GM10847 (cell line): ENCODE results near the gene RIMKLA.

Experiments used
- POLR2A ChIP-seq: IDR thresholded peaks from 2 replicates; pipeline ENCODE4 v1.6.1; 2011; ENCODE audit not compliant: insufficient read length; ENCODE audit errors: extremely low read depth

The RIMKLA gene

DNA sequence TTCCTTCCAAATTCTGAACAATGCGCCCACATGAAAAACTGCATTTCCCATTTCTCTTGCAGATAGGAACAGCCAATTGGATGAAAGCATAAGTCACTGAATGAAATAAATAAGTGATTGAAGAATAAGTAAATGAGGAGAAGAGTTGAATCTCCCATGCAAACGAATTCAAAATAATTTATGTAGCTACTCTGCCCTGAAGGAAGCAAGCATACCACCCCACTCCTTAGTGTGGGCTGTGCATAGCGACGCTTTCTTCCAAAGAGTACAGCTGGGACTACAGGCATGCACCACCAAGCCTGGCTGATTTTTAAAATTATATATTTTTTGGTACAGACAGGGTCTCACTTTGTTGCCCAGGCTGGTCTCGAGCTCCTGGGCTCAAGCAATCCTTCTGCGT lies 16.5 kb upstream of the RIMKLA start:
- TF ChIP-seq POLR2A, result no peak

DNA sequence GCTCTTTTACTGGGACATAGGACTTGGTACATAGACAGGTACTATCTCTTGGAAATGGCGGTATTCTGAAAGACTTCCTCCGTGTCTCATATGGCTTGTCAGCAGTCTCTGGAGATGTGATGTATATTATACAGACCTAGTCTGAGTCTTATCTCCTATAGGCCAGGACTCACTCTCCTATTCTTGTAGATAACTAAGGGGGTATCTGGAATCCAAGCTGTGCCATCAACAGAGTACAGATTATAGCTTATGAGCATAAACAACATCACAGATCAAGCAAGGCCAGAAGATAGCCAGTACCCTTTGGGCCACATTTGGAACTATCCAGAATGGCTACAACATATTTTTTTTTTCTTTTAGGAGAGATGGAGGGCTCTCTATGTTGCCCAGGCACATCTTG lies 16.1 kb upstream of the RIMKLA start:
- no peak for TF ChIP-seq POLR2A

DNA sequence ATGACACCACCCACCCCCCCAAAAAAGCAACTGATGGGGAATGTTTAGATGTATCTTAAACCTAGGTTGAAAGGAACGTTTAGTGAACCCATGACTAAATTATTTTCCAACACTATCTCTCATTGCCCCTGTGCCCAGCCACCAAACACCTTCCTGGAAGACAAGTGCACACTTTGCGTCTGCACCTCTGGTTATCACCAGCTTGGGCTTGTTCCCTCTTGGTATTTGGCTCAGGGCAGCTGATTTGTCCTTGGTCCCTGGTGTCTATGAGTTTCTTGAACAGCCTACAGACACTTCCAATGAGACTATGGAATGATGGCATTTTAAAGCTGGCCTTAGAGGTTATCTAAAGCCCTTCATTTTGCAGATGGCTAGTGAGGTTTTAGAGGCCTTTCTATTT lies 15.5 kb upstream of the RIMKLA start:
- no peak for TF ChIP-seq POLR2A

DNA sequence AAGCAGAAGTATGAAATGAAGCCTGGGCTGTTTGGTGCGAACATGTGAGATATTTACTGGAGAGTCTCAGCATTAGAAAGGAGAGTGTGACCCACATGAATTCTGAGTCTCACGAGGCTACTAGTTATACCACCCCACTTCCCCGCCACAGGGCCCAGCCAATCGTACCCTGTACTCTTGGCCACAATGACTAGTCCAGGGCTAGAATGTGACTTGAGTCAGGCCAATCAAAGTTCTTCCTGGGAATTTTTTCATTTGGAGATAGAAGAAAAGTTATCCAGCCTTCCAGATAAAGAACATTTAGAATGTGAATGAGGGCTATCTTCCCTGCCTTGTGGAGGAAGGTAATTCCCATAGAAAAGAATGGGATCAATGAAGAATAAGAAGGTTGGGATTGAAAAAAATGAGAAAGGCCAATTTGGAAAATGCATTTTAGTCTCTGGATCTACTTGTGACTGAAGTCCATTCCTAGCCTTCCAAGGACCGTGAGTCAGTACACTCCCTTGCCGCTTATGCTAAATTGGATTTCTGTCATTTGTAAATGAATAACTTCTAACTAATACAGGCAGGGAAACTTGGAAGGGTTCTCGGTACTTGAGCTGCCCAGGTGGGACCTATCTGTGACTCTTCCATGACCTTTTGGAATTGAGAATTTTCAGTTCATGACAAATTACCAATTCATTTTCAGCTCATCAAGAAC lies 12.3 kb upstream of the RIMKLA start:
- TF ChIP-seq POLR2A, result no peak

DNA sequence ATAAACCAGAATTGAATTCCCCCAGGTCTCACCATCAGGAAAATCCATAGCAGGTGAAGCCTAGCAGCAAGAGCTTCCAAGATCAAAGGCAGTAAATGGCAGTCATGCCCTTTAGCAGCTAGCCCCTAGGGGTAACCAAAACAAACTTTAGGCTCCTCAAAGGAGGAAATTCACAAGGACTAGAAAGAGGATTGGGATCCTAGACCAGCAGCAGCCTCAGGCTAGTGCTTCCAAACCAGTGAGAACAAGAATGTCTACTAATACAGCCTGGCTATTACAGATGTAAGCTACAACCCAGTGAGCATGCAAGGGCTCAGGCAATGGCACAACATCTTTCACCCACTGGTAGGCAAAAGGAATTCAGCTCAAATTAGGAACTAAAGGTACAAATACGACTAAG lies 11.1 kb upstream of the RIMKLA start:
- TF ChIP-seq POLR2A, result no peak

DNA sequence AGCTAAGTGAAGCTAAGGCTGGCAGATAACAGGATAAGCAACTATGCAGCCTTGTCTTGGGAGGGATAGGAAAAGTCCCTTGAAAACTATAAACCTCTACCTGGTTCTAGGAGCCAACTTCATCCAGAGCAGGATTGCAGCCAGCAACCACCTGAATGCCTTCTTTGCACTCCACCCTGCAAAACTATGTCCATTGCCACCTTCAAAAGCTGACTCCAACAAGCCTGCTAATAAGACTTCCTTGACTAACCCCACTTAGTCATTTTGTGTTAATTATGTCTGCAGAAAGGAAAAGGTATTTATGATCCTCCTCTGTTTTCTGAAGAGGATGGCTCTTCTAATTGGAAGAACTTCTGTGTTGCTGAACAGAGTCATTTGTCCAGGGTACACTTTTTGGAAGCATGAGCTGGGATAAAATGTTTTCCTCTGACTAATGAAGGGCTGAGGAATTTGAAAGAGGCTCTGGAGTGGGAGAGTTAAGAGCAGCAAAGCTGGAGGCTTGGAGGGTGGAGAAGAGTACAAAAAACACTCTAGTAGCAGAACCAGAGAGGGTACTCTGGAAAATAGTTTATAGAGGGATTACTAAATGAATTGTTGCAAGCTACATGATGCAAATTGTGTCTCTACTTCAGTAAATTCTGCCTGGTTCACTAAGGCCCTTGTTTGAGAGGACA lies 9.6 kb upstream of the RIMKLA start:
- no peak for TF ChIP-seq POLR2A

DNA sequence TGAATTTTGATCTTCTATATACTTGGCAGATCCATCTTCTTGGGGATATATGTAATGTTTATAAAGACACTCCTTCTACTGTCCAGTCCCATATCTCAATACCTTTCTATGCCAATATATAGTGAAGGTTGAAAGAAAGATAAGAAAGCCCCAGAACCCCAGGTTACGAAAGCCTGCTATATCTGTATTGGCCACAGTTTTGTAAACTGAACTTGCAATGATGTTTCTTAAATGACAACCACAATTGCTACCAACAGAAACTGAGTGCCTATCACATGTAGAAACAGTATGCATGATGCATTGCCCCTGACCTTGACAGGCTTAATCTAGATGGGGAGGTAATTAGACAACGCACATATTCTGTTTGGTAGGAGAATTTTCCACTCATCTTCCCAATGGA lies 7.8 kb upstream of the RIMKLA start:
- TF ChIP-seq POLR2A, result no peak

DNA sequence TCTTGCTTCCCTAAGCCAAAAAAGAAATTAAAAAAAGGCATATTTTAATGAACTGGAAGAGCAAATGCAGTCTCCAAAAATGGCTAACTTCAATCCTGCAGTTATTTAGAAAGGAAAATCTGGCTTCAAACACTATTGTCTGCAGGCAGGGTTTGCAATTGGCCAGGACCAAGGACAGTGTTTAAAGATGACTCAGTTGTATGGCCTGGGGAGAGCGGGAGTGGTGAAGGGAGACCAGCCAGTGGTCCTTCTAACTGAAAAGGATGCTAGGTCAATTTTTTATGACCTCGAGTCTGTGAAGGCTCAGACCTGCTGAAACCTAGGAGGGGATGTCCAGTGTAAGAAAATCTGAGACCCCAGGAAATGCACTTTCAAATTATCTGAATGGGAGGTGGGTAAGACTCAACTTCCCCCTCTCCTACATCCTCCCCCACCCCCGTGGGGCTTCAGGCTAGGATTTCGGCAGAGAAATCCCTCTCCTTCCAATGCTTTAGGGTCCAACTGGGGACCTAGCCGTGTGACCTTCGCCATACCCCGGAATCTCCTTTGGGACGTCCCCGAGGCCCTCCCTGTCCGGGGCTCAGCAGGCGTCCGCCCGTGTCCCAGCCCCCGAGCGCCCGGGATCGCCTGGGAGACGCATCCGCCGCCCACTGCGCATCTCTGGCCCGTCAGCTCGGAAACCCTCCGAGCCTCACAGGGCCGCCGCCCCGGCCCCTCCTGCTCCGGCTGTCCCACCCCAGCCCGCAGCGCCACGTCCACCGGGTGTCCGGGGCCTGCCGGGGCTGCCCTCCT lies 602 bp upstream of the RIMKLA start:
- TF ChIP-seq POLR2A, result no peak

DNA sequence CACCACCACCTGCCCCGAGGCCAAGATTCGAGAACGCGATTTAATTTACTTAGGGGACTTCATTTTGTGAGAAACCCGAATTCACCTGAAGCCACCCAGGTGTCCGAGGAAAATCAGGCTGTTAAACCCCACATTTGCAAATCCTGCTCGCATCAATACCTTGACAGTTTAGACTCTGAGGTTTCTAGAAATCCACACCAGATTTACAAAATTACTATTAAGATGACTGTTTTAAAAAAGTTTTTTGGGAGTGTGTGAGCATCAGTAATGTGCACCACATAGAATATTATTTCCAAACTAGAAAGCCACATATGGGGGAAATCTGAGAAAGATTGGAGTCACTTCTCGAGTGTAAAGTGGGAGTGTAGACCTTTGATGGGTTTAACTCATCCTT lies 685 bp downstream of the RIMKLA start:
- no peak for TF ChIP-seq POLR2A

DNA sequence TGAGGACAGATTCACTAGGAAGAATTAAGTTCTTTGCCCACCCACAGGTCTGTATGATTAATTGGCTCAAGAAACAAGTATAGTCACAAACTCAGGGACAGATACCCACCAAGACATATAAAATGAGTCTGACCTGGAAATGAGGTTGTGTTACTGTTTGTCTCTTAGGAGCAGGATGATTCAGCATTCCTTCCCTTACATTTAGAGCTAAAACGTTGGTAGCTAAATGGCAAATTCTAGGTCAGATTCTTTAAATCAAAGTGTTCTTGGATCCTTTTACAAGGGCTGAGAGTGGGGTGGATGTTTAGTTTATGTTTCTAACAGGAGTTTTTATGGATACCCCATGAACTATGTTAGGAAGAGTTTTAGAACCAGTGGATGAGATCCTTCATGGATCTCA lies 4.7 kb downstream of the RIMKLA start:
- no peak for TF ChIP-seq POLR2A

DNA sequence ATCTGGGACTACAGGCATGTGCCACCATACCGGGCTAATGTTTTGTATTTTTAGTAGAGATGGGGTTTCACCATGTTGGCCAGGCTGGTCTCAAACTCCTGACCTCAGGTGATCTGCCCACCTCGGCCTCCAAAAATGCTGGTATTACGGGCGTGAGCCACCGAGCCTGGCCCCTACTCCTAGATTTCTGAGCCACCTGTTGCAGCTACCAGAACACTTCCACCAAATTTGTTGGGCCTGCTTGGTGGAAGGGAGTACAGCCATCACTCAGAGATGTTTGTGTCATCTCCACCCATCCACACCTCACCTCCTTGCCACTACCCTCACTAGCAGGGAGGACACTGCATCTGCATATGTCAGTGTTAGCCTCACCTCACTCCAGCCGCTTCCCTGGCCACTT lies 5.5 kb downstream of the RIMKLA start:
- no peak for TF ChIP-seq POLR2A

DNA sequence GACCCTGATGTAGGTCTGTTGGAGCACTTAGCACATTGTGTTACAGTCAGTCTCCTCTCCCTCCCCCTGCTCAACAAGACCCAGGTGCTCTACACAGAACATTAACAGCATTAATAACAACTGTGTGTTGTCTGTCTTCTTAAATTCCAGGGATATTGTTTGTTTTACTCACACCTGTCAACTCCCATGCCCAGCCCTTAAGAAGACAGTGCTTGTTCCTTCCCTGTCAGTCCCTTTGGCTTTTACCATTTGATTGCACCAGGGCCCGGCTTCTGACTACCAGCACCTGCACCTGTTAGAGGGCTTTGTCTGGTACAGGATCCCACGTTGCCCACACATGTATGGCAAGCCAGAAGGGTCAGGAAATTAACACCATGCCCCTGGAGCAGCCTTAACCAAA lies 11.7 kb downstream of the RIMKLA start:
- no peak for TF ChIP-seq POLR2A

DNA sequence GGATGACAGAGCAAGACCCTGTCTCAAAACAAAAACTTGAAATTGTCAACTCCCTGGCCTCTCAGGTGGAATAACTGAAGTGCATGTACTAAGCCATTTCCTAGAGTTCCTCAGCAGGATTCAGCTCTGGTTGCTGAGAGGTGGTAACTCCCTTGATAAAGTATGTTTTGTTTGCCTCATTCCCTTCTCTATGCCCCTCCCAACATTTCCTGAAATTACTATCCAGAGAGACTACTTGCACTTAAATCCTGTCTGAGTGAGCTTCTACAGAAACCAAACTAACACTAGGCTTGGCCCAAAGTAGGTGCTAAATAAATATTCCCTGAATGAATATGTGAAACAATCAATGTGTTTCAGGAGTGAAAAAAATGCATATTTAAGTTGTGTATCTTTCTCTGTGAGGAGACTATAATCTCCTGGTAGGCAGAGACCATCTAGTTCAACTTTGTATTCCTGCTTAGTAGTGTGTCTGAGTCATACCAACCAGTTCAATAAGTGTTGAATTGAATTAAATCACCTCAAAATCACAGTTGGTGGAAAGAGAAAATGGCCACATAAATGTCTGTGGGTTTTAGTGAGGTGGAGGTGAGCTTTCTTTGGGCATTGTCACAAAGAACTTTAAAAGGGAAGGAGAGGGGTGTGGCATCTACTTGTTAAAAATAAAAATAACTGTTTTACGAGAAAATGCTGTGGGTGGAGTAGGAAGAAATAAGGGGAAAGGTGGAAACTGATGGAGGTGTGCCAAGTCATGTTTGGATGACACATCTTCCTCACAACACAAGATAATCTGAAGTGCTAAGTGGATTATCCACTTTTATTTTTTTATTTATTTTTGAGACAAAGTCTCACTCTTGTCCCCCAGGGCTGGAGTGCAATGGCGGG lies 12.6 kb downstream of the RIMKLA start:
- no peak for TF ChIP-seq POLR2A

DNA sequence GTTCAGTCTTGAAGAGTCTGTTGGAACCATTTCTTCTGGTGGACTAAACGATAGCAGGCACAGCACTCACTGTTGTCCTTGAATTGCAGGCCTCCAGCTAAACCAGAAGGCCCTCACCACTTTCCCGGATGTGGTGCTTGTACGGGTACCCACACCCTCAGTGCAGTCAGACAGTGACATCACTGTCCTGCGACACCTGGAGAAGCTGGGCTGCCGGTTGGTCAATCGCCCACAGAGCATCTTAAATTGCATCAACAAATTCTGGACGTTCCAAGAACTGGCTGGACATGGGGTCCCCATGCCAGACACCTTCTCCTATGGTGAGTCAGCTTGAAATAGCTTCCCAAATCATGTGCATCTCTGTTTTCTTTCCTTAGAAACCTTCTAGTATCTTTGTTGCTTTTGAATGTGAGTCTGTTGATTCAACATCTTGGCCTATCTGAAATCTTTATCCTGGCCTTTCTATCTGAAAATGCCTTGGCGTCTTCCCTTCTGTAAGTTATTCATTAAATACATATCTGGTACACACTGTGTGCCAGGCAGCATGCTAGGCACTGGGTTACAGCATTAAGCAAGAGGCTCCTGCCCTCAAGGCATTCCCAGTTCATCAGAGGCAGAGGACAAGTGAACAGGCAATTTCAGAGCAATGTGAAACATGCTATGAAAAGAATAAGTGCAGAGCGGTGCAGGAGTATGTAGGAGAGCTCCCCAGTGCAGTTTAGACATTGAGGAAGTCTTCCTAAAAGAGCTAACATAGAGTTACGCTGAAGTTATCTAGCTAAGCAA lies 18.9 kb downstream of the RIMKLA start:
- TF ChIP-seq POLR2A, result no peak
